Fibroblast of lung (primary cell): ENCODE data around the gene GTF2A1. TPM values are rescaled to one million over a fixed set of nuclear protein-coding genes. Genes with fewer than 3 reads are reported as not detected.

Experiments used
- DNase-seq, 2 donors: peaks; one replicate each; pipeline versions ENCODE4 v3.0.0 to v3.0.0-alpha.2; 2010; ENCODE audit warnings: low read depth in 2 of 2
- H2AFZ ChIP-seq: 2 replicates; pipeline ENCODE4 v1.5.1; 2012; ENCODE audit warnings: low read length, control low read depth, inconsistent platforms
- H3K27ac ChIP-seq: 2 replicates; pipeline ENCODE4 v1.5.1; 2011; ENCODE audit warnings: low read length, control low read depth; ENCODE audit not compliant: insufficient read depth
- H3K27me3 ChIP-seq: 2 replicates; pipeline ENCODE4 v1.5.1; 2011; ENCODE audit warnings: mild to moderate bottlenecking, low read length; ENCODE audit not compliant: control insufficient read depth, insufficient read depth
- H3K36me3 ChIP-seq: 2 replicates; pipeline ENCODE4 v1.5.1; 2011; ENCODE audit warnings: low read length; ENCODE audit not compliant: control insufficient read depth, insufficient read depth
- H3K4me1 ChIP-seq: 2 replicates; pipeline ENCODE4 v1.5.1; 2011; ENCODE audit warnings: low read length; ENCODE audit not compliant: control insufficient read depth, insufficient read depth; ENCODE audit errors: extremely low read depth
- H3K4me2 ChIP-seq: 2 replicates; pipeline ENCODE4 v1.5.1; 2011; ENCODE audit warnings: low read length, control low read depth; ENCODE audit not compliant: insufficient read depth; ENCODE audit errors: extremely low read depth
- H3K4me3 ChIP-seq, 4 experiments: fragments of 200-600 bp in 1 of 4; sonication (generic) in 1 of 4; replicated peaks in 1 of 4; 2 replicates each; pipeline ENCODE4 v1.5.1; 2011 to 2016; ENCODE audit warnings: low read length in 4 of 4, low read depth in 3 of 4, mild to moderate bottlenecking in 3 of 4, control low read depth in 2 of 4, inconsistent platforms in 1 of 4, mixed read lengths in 1 of 4; ENCODE audit not compliant: insufficient read depth in 1 of 4; ENCODE audit errors: control extremely low read depth in 1 of 4
- H3K79me2 ChIP-seq: 2 replicates; pipeline ENCODE4 v1.5.1; 2012; ENCODE audit warnings: mild to moderate bottlenecking, low read length, inconsistent platforms; ENCODE audit not compliant: control insufficient read depth, insufficient read depth
- H3K9ac ChIP-seq: 2 replicates; pipeline ENCODE4 v1.5.1; 2011; ENCODE audit warnings: mild to moderate bottlenecking, low read length, control low read depth; ENCODE audit not compliant: insufficient read depth
- H3K9me3 ChIP-seq: 2 replicates; pipeline ENCODE4 v1.5.1; 2012; ENCODE audit warnings: low read depth, low read length; ENCODE audit not compliant: control insufficient read depth, insufficient read depth
- H4K20me1 ChIP-seq: 2 replicates; pipeline ENCODE4 v1.5.1; 2011; ENCODE audit warnings: low read length; ENCODE audit not compliant: control insufficient read depth, insufficient read depth; ENCODE audit errors: extremely low read depth
- CTCF ChIP-seq, 2 donors: IDR thresholded peaks in 1 of 2; conservative IDR thresholded peaks in 1 of 2; 1 replicate in 1 of 2; 2 replicates in 1 of 2; pipeline ENCODE4 v1.5.1; 2011 to 2012; ENCODE audit warnings: low read length in 2 of 2, control low read depth in 1 of 2, inconsistent platforms in 1 of 2, low read depth in 1 of 2, mild to moderate bottlenecking in 1 of 2
- EZH2 ChIP-seq: IDR thresholded peaks from 2 replicates; pipeline ENCODE4 v1.5.1; 2012; ENCODE audit warnings: low read length, control low read depth, mild to moderate bottlenecking; ENCODE audit errors: missing control alignments
- polyA plus RNA-seq, 2 donors: library from polyadenylated mRNA; depleted of rRNA in 1 of 2; stranded (reverse) in 1 of 2; unstranded in 1 of 2; fragments of >200 nt; gene quantifications; 2 replicates each; pipeline ENCODE4 v1.2.1, GENCODE V29; 2011 to 2012; ENCODE audit warnings: missing spikeins in 1 of 2
- total RNA-seq: library from RNA; depleted of rRNA; stranded (reverse); fragments of >200 nt; gene quantifications from 2 replicates; pipeline ENCODE4 v1.2.1, GENCODE V29; 2014

Gene GTF2A1
- total and polyA plus RNA-seq, 2 donors (not counting 1 experiment from before 2014, with no cell fraction given) = 23.2 to 32.7 TPM

DNA sequence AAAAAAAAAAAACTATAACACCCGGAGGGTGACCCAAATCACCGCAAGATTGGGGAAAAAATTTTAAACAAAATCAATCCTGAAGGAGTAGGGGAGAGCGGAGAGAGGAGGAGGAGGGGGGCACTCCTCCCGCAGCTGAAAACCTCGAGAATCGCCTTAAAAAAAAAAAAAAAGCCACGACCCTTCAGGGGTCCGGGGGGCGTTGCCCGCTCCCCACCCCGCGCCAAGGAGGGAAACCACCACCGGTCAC, 254 bp downstream of the GTF2A1 start:
- Histone ChIP-seq H3K4me2 (peak overlapping the region; percentile 37), H3K9me3 (no peaks in the 10 kb centered on the region), H4K20me1 (no peaks in the 10 kb centered on the region), H3K9ac (peak overlapping the region; percentile 88), H3K27ac (peak overlapping the region; percentile 91), H2AFZ (no peak overlapping the region), H3K4me3 (peak overlapping the region; percentile 82 to 89 (median 86)), H3K79me2 (peaks cover 34% of the 10 kb centered on the region), H3K27me3 (no peaks in the 10 kb centered on the region), H3K36me3 (no peaks in the 10 kb centered on the region), H3K4me1 (no peaks in the 10 kb centered on the region)
- DNase-seq = no peak
- TF ChIP-seq CTCF (conservative IDR thresholded peaks at IDR 0.05 in 1 of 2, IDR thresholded peaks at IDR 0.05 in 1 of 2; ENCODE audit: low read depth in 1 of 2, low read length in 2 of 2) = no peak
- TF ChIP-seq EZH2 = no peak

DNA sequence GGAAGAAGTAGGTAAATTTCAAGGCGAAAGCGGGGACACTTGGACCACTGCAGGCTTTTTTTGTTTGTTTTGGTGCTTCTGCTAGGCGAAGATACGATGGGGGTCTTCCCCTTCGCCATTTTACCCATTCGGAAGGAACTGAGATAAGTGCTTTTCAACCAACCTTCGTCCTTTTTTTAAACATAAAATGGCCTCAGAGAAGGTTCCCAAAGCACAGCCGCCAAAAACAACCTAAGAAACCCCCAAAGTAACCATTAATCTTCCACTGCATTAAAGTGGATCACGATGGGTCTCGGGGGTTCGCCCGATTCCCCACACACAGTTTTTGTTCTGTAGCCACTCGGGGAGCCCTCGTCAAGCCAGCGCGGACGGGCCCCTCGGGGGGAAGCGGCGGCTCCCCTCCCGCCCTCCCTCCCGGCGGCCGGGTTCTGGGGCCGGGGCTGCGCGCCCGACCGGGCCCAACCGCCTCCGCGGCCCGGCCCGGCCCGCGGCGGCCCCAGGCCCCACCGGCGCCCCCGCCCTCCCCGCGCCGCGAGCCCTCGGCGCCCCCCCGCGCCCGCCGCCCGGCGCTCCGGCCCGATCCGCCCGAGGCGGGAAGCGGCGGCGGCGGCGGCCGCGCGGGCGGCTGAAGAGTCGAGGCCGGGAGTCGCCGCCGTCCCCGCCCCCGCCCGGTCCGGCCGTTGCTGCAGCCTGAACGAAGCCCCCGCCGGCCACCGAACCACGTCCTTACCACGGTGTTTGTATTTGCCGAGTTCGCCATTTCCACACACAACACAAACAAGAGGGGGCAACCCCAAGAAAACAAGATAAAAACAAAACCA, 790 bp downstream of the GTF2A1 start:
- Histone ChIP-seq H3K27ac (peak overlapping the region; percentile 91), H3K4me1 (no peaks in the 10 kb centered on the region), H2AFZ (no peak overlapping the region), H3K9me3 (no peaks in the 10 kb centered on the region), H3K4me2 (peak overlapping the region; percentile 37), H4K20me1 (no peaks in the 10 kb centered on the region), H3K9ac (peak overlapping the region; percentile 88), H3K36me3 (no peaks in the 10 kb centered on the region), H3K4me3 (peak overlapping the region; percentile 82 to 98 (median 86)), H3K79me2 (peaks cover 35% of the 10 kb centered on the region), H3K27me3 (no peaks in the 10 kb centered on the region)
- TF ChIP-seq CTCF (conservative IDR thresholded peaks at IDR 0.05 in 1 of 2, IDR thresholded peaks at IDR 0.05 in 1 of 2; ENCODE audit: low read depth in 1 of 2, low read length in 2 of 2) (no peak), EZH2 (no peak)
- peak in 1 of 2 donors; percentile 19 for DNase-seq

DNA sequence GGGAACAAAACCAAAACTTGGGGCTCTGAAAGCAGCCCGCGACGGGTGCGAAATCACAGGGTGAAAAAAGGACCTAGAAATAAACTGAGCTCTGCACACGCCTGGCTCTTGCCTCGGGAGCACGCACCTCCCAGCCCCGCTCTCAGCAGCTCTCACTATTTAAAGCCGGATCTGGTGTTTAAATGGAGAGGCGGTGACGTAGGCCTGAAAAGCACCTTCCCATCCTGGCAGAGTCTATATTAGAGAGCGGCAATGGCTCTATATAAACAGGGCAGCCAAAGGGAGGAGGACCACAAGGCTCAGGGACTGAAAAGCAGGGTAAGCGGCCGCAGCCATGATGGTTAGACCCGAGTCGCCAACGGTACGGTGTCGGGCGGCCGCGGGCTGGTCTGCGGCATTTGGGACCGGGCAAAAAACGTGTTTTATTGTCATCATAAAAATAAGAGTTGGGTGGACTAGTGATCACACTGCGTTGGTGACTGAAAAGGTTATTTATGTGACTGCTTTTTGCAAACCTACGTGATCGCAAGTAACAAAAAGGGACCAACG, 1.5 kb downstream of the GTF2A1 start:
- no peaks in the 10 kb centered on the region for H3K9me3 ChIP-seq
- H3K27ac ChIP-seq = peak overlapping the region; percentile 90
- H4K20me1 ChIP-seq = no peaks in the 10 kb centered on the region
- TF ChIP-seq EZH2 (no peak), CTCF (conservative IDR thresholded peaks at IDR 0.05 in 1 of 2, IDR thresholded peaks at IDR 0.05 in 1 of 2; ENCODE audit: low read depth in 1 of 2, low read length in 2 of 2) (no peak)
- H2AFZ ChIP-seq = no peak overlapping the region
- no peaks in the 10 kb centered on the region for H3K27me3 ChIP-seq
- peaks cover 35% of the 10 kb centered on the region for H3K79me2 ChIP-seq
- peak overlapping the region; percentile 55 for H3K4me2 ChIP-seq
- DNase-seq = peak; percentile 97 to 99
- peak overlapping the region; percentile 85 for H3K9ac ChIP-seq
- H3K36me3 ChIP-seq = no peaks in the 10 kb centered on the region
- H3K4me1 ChIP-seq = no peaks in the 10 kb centered on the region
- peak overlapping the region; percentile 50 to 98 (median 75) for H3K4me3 ChIP-seq
